Uterus (tissue), 4 donors: Measurements from ENCODE around the gene CXXC1. TPM values are rescaled to one million over a fixed set of nuclear protein-coding genes. Genes with fewer than 3 reads are reported as not detected.
A peak's percentile ranks its signal among the peaks of the same experiment; 100 is the strongest.
"Not testable (repeated sequence)": the region's sequence is repeated elsewhere in the genome, so short reads cannot be mapped to it uniquely, and the experiment has no call there.

ENCODE experiments used
- DNase-seq, 2 donors: peaks; one replicate each; pipeline ENCODE4 v3.0.0-alpha.2; 2019 to 2020
- H3K27ac ChIP-seq, 2 donors: fragments of 200-600 bp; sonication (generic); 1 replicate in 1 of 2; 2 replicates in 1 of 2; pipeline ENCODE4 v1.5.1; 2016 to 2018
- H3K27me3 ChIP-seq, 2 donors: fragments of 200-600 bp; sonication (generic); one replicate each; pipeline ENCODE4 v1.5.1; 2018 to 2019; ENCODE audit warnings: control low read depth in 1 of 2
- H3K36me3 ChIP-seq, 2 donors: fragments of 200-600 bp; sonication (generic); one replicate each; pipeline ENCODE4 v1.5.1; 2019; ENCODE audit warnings: control low read depth in 1 of 2
- H3K4me1 ChIP-seq, 2 donors: fragments of 200-600 bp; sonication (generic); one replicate each; pipeline ENCODE4 v1.5.1; 2018 to 2019; ENCODE audit warnings: control low read depth in 1 of 2
- H3K4me3 ChIP-seq, 2 donors: fragments of 200-600 bp; sonication (generic); 1 replicate in 1 of 2; 2 replicates in 1 of 2; pipeline ENCODE4 v1.5.1; 2018 to 2019; ENCODE audit warnings: mild to moderate bottlenecking in 1 of 2
- H3K9me3 ChIP-seq, 2 donors: fragments of 200-600 bp; sonication (generic); one replicate each; pipeline ENCODE4 v1.5.1; 2019; ENCODE audit warnings: control low read depth in 1 of 2
- CTCF ChIP-seq, 4 experiments: fragments of 200-600 bp in 2 of 4; fragments of 450-650 bp in 2 of 4; sonication (generic) in 2 of 4; IDR thresholded peaks; one replicate each; pipeline ENCODE4 v1.5.1; 2016 to 2019; ENCODE audit warnings: antibody characterized with exemption in 4 of 4, mild to moderate bottlenecking in 2 of 4, moderate library complexity in 1 of 4
- POLR2A ChIP-seq, 2 donors: fragments of 450-650 bp; IDR thresholded peaks; one replicate each; pipeline ENCODE4 v1.6.1; 2016; ENCODE audit warnings: antibody characterized with exemption in 2 of 2, mild to moderate bottlenecking in 1 of 2, moderate library complexity in 1 of 2
- intact Hi-C: fragments of 100-400 bp; cut with DNase I; formaldehyde crosslinking; loops from one replicate; pipeline ENCODE4 v1.15.1; 2023; ENCODE audit warnings: low total_unique reads
- total RNA-seq, 4 donors: library from RNA; depleted of rRNA in 3 of 4; stranded (reverse); fragments of >200 nt in 3 of 4; gene quantifications; one replicate each; pipeline versions ENCODE4 v1.1.0 to v1.2.4, GENCODE V29; 2014 to 2023
- donor health status: DM: yes; HTN: yes; CAD: no.

The CXXC1 gene
- total RNA-seq, 4 donors from 2014 or later = 54.1 to 85.1 (median 70.4) TPM

GRCh38 chr18:50312296-50313030 is 25.0 kb upstream of the CXXC1 start:
- H3K27me3 ChIP-seq = no peaks in the 10 kb centered on the region
- H3K4me1 ChIP-seq = no peaks in the 10 kb centered on the region
- H3K9me3 ChIP-seq = no peaks in the 10 kb centered on the region
- intact Hi-C loops = no loop called here
- no peak for DNase-seq
- no peaks in the 10 kb centered on the region for H3K36me3 ChIP-seq
- H3K4me3 ChIP-seq = no peak overlapping the region
- no peak overlapping the region for H3K27ac ChIP-seq
- TF ChIP-seq CTCF (IDR thresholded peaks at IDR 0.05) (no peak), POLR2A (IDR thresholded peaks at IDR 0.05) (no peak)

- H3K4me1 ChIP-seq = no peaks in the 10 kb centered on the region
- H3K36me3 ChIP-seq = no peaks in the 10 kb centered on the region
- no peak for TF ChIP-seq POLR2A (IDR thresholded peaks at IDR 0.05)
- no peak for TF ChIP-seq CTCF (IDR thresholded peaks at IDR 0.05)
- no peak overlapping the region for H3K27ac ChIP-seq
- H3K27me3 ChIP-seq = no peaks in the 10 kb centered on the region
- H3K9me3 ChIP-seq = no peaks in the 10 kb centered on the region
- no peak for DNase-seq
- intact Hi-C loops = no loop called here
- no peak overlapping the region for H3K4me3 ChIP-seq
Measured at GRCh38 chr18:50311650-50312049, 24.2 kb upstream of the CXXC1 start.

GRCh38 chr18:50310080-50310479 is 22.6 kb upstream of the CXXC1 start:
- Histone ChIP-seq H3K9me3 (no peaks in the 10 kb centered on the region), H3K27me3 (no peaks in the 10 kb centered on the region), H3K4me1 (no peaks in the 10 kb centered on the region), H3K36me3 (no peaks in the 10 kb centered on the region), H3K27ac (no peak overlapping the region), H3K4me3 (no peak overlapping the region)
- no peak for TF ChIP-seq POLR2A (IDR thresholded peaks at IDR 0.05)
- DNase-seq = no peak
- intact Hi-C loops = no loop called here

- H3K27me3 ChIP-seq, H3K36me3 ChIP-seq, H3K4me1 ChIP-seq, DNase-seq, H3K4me3 ChIP-seq, H3K27ac ChIP-seq, H3K9me3 ChIP-seq, intact Hi-C loops: not testable (repeated sequence)
Measured at GRCh38 chr18:50308851-50309250, 21.4 kb upstream of the CXXC1 start.

- DNase-seq = peak; percentile 80 to 85
- Histone ChIP-seq H3K36me3 (no peaks in the 10 kb centered on the region), H3K4me1 (no peaks in the 10 kb centered on the region), H3K9me3 (no peaks in the 10 kb centered on the region), H3K4me3 (peak overlapping the region; percentile 22 to 40), H3K27ac (no peak overlapping the region), H3K27me3 (peaks cover 0 to 4% of the 10 kb centered on the region in 2 donors)
- intact Hi-C loops = no loop called here
- TF ChIP-seq POLR2A (IDR thresholded peaks at IDR 0.05) = no peak
- no peak for TF ChIP-seq CTCF (IDR thresholded peaks at IDR 0.05)
Measured at GRCh38 chr18:50307738-50308470, 20.4 kb upstream of the CXXC1 start.

GRCh38 chr18:50307400-50307737 is 19.9 kb upstream of the CXXC1 start:
- no peak for DNase-seq
- Histone ChIP-seq H3K4me3 (peak overlapping the region; percentile 22 to 40), H3K9me3 (no peaks in the 10 kb centered on the region), H3K27ac (no peak overlapping the region), H3K36me3 (no peaks in the 10 kb centered on the region), H3K27me3 (peaks cover 0 to 4% of the 10 kb centered on the region in 2 donors), H3K4me1 (no peaks in the 10 kb centered on the region)
- intact Hi-C loops = no loop called here
- TF ChIP-seq CTCF (IDR thresholded peaks at IDR 0.05) (no peak), POLR2A (IDR thresholded peaks at IDR 0.05) (no peak)
